Measurements from ENCODE around the gene KRTAP10-1. TPM values are rescaled to one million over a fixed set of nuclear protein-coding genes. Genes with fewer than 3 reads are reported as not detected.

KRTAP10-1 gene
- total RNA-seq, 1 experiment from 2014 or later = not detected

- POLR2A ChIA-PET = no interaction called here
- H3K9me3 Mint-ChIP-seq (ENCODE audit: unreplicated experiment) = no peaks in the 10 kb centered on the region
- CTCF ChIA-PET = no interaction called here
- no peak overlapping the region for H3K4me3 ChIP-seq (ENCODE audit: low read depth, low read length)
- no peak for DNase-seq
- H3K9me3 ChIP-seq = no peaks in the 10 kb centered on the region
- BruUV-seq (replicated peaks) = no TSS peak
- H3K4me1 Mint-ChIP-seq (ENCODE audit: low read depth, unreplicated experiment) = no peaks in the 10 kb centered on the region
- TF ChIP-seq CTCF (IDR thresholded peaks at IDR 0.05; ENCODE audit: insufficient read depth in 1 of 2, low read depth in 1 of 2, low read length in 1 of 2, severe bottlenecking in 1 of 2, unreplicated experiment in 1 of 2) = no peak
- intact Hi-C loops (cut with micrococcal nuclease; ENCODE audit: unreplicated experiment) = no loop called here
- H3K36me3 Mint-ChIP-seq (ENCODE audit: insufficient read depth, unreplicated experiment) = no peaks in the 10 kb centered on the region
- no peaks in the 10 kb centered on the region; the same call in 1 of the 2 replicates for H3K27me3 ChIP-seq (replicated peaks; ENCODE audit: control insufficient read depth, insufficient read depth, low read length)
- H3K4me1 ChIP-seq = no peaks in the 10 kb centered on the region
- no peak overlapping the region for H3K27ac Mint-ChIP-seq (ENCODE audit: unreplicated experiment)
- H3K4me3 Mint-ChIP-seq (ENCODE audit: unreplicated experiment) = no peak overlapping the region
- no peaks in the 10 kb centered on the region for H3K36me3 ChIP-seq (ENCODE audit: control insufficient read depth, insufficient read depth, low read length)
- peaks cover 23% of the 10 kb centered on the region for H3K27me3 Mint-ChIP-seq (ENCODE audit: insufficient read depth, unreplicated experiment)
Observed at GRCh38 chr21:44557491-44558328, 17.7 kb upstream of the KRTAP10-1 start.

- TF ChIP-seq CTCF (IDR thresholded peaks at IDR 0.05; ENCODE audit: insufficient read depth in 1 of 2, low read depth in 1 of 2, low read length in 1 of 2, severe bottlenecking in 1 of 2, unreplicated experiment in 1 of 2) = no peak
- no peak overlapping the region for H3K27ac Mint-ChIP-seq (ENCODE audit: unreplicated experiment)
- Histone ChIP-seq H3K4me1 (no peaks in the 10 kb centered on the region), H3K4me3 (ENCODE audit: low read depth, low read length) (no peak overlapping the region), H3K36me3 (ENCODE audit: control insufficient read depth, insufficient read depth, low read length) (no peaks in the 10 kb centered on the region), H3K9me3 (no peaks in the 10 kb centered on the region), H3K27me3 (replicated peaks; ENCODE audit: control insufficient read depth, insufficient read depth, low read length) (no peaks in the 10 kb centered on the region; the same call in 1 of the 2 replicates)
- POLR2A ChIA-PET = no interaction called here
- no peak for DNase-seq
- no peaks in the 10 kb centered on the region for H3K36me3 Mint-ChIP-seq (ENCODE audit: insufficient read depth, unreplicated experiment)
- BruUV-seq (replicated peaks) = no TSS peak
- H3K27me3 Mint-ChIP-seq (ENCODE audit: insufficient read depth, unreplicated experiment) = peaks cover 23% of the 10 kb centered on the region
- no peaks in the 10 kb centered on the region for H3K9me3 Mint-ChIP-seq (ENCODE audit: unreplicated experiment)
- no peaks in the 10 kb centered on the region for H3K4me1 Mint-ChIP-seq (ENCODE audit: low read depth, unreplicated experiment)
- no peak overlapping the region for H3K4me3 Mint-ChIP-seq (ENCODE audit: unreplicated experiment)
- CTCF ChIA-PET = no interaction called here
- intact Hi-C loops (cut with micrococcal nuclease; ENCODE audit: unreplicated experiment) = no loop called here
Observed at GRCh38 chr21:44556879-44557278, 16.9 kb upstream of the KRTAP10-1 start.

- Mint-ChIP-seq H3K27ac (ENCODE audit: unreplicated experiment) (no peak overlapping the region), H3K27me3 (ENCODE audit: insufficient read depth, unreplicated experiment) (peaks cover 22% of the 10 kb centered on the region), H3K9me3 (ENCODE audit: unreplicated experiment) (no peaks in the 10 kb centered on the region), H3K36me3 (ENCODE audit: insufficient read depth, unreplicated experiment) (no peaks in the 10 kb centered on the region), H3K4me1 (ENCODE audit: low read depth, unreplicated experiment) (no peaks in the 10 kb centered on the region), H3K4me3 (ENCODE audit: unreplicated experiment) (no peak overlapping the region)
- Histone ChIP-seq H3K27me3 (replicated peaks; ENCODE audit: control insufficient read depth, insufficient read depth, low read length) (no peaks in the 10 kb centered on the region; the same call in 1 of the 2 replicates), H3K4me1 (no peaks in the 10 kb centered on the region), H3K4me3 (ENCODE audit: low read depth, low read length) (no peak overlapping the region), H3K9me3 (no peaks in the 10 kb centered on the region), H3K36me3 (ENCODE audit: control insufficient read depth, insufficient read depth, low read length) (no peaks in the 10 kb centered on the region)
- BruUV-seq (replicated peaks) = no TSS peak
- ChIA-PET CTCF (no interaction called here), POLR2A (no interaction called here)
- no peak for DNase-seq
- no peak for TF ChIP-seq CTCF (IDR thresholded peaks at IDR 0.05; ENCODE audit: insufficient read depth in 1 of 2, low read depth in 1 of 2, low read length in 1 of 2, severe bottlenecking in 1 of 2, unreplicated experiment in 1 of 2)
- intact Hi-C loops (cut with micrococcal nuclease; ENCODE audit: unreplicated experiment) = no loop called here
Observed at GRCh38 chr21:44555200-44555875, 15.3 kb upstream of the KRTAP10-1 start.
